ENCODE measurements around the gene ITGAE.

ITGAE gene

DNA sequence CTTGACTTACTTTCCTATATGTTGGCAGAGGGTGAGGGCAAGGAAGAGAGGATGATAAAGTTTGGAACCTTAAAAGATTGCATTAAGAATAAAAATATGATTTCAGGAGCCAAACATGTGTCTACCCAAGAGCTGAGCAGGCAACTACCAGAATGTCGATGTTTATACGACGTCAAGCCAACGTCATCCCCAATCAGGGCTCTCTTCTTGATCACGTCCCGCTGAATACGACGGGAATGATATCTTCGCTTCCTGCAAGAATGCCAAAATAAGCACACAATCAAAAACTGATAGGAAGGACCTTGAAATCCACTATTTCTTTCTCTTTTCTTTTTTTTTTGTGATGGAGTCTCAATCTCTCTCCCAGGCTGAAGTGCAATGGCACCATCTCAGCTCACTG lies 20.1 kb upstream of the ITGAE start:
- no peak for DNase-seq (ENCODE audit: extremely low read depth in 1 of 2, low read depth in 1 of 2)

DNA sequence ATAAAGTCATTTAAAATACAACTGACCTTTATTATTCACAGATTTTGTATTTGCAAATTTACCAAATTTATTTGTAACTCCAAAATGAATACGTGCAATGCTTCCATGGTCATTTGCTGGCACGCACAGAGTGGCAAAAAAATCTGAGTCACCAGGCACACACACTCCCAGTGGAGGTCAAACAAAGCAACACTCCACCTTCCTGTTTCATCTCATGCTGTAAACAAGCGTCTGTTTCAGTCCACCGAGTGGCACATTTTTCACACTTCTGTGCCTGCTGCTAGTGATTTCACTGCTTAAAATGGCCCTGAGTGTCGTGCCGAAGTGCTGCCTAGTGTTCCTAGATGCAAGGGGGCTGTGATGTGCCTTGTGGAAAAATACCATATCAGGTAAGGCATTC lies 17.8 kb upstream of the ITGAE start:
- no peak for DNase-seq (ENCODE audit: extremely low read depth in 1 of 2, low read depth in 1 of 2)

DNA sequence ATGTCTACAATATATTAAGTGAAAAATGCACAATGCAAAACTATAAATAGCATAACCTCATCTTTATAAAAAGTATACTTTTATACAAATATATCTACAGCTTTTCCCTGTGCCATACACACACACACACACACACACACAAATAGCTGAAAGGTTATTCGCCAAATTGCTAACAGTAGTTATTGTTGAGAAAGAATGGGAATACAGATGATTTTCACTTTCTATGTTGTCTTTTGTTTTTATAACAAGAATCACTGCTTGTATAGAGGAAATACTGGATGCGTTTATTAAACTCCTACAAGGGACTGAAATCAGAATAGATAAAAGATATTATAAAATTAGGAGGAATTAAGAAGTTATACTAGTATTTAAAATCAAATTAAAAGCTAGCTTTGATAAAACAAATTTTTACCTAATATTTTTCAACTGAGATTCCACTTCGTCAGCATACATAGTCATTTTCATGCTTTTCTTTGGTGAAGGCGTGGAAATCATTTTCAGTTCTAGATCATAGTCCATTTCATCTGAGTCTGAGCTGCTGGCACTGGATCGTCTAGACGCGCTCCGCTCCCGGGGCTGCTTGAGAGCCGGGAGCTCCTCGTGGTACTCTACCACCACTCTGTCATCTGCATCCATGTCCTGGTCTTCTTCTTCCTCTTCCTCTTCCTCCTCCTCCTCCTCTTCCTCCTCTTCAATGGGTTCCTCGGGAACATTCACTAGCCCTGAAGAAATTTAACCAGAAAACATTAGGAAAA lies 17.0 kb upstream of the ITGAE start:
- no peak for DNase-seq (ENCODE audit: extremely low read depth in 1 of 2, low read depth in 1 of 2)

DNA sequence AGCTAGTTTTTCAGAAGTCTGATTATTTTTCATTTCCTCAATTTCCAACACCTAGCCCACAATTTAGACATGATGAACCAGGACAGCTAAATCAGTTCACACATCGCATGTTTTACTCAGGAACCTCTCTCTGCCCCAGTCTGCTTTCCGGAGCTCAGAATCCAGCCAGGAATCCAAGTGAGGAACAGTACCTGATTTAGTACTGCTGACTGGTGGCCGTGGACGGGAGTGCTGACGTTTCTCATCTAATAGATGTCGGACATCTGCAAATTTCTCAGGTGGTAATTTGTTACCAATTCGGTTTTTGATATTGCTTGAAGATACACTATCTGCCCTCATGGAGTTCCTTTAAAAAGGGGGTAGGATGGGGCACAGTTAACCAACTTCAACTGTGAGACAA lies 14.9 kb upstream of the ITGAE start:
- no peak for DNase-seq (ENCODE audit: extremely low read depth in 1 of 2, low read depth in 1 of 2)

DNA sequence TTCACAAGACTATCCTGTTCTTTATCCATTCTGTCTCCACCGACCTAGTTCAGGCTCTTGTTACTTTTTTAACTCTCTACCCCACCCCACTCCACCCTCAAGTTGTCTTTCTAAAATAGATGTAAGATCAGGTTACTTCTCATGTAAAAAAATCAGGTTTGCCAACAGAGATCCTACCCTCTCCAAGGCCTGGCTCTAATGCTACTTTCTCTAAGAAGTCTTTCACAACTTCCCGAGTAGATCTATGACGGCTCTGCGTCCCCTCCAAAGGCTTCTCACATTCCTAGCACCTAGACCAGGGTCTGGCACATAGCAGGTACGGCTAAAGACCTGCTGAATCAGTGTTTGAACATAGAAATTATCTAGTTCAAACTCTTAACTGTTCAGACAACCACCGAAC lies 14.1 kb upstream of the ITGAE start:
- DNase-seq (ENCODE audit: extremely low read depth in 1 of 2, low read depth in 1 of 2), result no peak

DNA sequence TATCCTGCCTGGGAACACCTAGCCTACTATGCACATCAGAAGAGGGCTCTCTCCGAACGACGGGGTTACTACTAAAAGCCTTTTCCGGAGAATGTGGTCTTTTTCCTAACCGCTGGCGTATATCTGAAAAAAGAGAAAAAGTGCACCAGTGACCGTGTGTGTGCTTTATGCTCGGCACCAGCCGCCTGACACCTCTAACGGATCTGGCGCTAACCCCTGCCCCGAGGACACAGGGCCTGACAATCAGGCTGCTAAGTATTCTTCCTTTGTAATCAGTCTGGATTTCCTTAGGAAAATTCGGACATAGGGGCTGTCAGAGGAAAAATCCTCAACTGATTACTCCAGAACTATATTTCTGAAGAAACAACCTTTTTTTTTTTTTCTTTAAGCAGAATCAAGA lies 13.4 kb upstream of the ITGAE start:
- no peak for DNase-seq (ENCODE audit: extremely low read depth in 1 of 2, low read depth in 1 of 2)

DNA sequence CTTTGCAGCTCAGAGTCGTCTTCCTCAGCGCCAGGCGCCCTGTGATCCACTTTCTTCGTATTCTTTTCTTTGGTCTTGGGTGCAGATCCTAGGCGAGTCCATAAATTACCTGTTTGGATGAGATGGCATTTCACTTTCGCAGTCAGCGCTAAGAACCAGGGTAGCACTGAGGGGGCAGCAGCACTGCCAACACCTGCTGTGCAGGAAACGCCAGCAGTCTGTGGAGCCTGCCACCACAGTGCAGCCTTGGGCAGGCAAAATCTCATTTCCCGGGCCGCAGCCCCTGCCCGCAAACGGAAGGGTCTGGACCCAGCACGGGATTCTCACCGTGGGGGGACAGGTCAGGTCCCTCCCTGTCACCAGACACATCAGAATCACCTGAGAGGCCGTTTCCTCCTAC lies 12.2 kb upstream of the ITGAE start:
- no peak for DNase-seq (ENCODE audit: extremely low read depth in 1 of 2, low read depth in 1 of 2)

DNA sequence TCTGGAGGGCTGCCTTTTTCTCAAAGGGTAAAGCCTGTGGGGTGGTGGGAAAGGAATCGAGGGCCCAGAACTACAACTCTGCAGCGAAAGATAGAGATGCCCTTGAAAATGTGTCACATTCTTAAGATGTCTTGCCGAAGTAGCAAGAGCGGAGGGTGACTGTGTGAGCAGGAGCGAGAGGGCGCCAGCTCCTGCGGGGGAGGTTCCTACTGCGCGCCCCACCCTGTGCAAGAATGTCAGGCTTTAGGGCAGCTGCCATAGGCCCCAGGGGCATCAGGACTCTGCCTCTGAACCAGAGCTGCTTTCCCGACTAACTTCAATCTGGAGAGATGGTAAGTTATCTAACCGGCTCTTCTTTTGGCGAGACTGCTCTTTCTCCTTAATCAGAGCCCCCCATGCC lies 11.8 kb upstream of the ITGAE start:
- DNase-seq (ENCODE audit: extremely low read depth in 1 of 2, low read depth in 1 of 2), result no peak

DNA sequence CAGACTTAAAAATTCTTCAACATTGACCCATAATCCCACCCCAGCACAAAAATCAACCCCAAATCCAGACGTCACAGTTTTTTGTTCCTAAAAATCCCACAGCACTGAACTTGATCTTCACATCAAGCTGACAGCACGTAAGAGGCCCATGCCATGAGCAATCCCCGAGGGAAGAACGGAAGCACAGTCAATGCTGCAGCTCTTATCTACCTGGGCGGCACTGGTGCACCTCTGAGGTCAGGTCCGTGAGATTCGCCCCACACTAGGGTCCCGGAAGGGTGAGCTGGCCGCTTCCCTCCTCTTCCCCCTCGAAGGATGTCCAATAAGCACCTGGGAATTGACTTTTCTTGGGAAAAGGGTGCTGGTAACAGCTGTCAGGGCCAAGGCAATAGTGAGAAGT lies 11.3 kb upstream of the ITGAE start:
- DNase-seq (ENCODE audit: extremely low read depth in 1 of 2, low read depth in 1 of 2), result no peak

DNA sequence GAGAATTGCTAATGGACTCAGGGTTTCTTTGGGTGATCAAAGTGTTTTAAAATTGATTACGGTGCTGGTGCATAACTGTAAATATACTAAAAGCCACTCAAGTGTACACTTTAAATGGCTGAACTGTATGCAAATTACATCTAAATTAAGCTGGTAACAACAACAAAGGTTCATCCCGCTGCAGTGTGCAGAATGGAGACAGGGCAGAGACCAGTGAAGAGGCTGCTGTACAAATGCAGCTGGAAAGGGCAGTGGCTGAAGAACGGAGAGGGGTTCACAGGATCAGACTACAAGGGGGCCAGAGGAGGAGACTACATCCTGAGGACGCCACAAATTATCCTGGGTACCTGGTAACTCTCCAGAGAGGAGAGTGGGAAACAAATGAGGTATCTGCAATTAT lies 9.0 kb upstream of the ITGAE start:
- DNase-seq (ENCODE audit: extremely low read depth in 1 of 2, low read depth in 1 of 2), result no peak

DNA sequence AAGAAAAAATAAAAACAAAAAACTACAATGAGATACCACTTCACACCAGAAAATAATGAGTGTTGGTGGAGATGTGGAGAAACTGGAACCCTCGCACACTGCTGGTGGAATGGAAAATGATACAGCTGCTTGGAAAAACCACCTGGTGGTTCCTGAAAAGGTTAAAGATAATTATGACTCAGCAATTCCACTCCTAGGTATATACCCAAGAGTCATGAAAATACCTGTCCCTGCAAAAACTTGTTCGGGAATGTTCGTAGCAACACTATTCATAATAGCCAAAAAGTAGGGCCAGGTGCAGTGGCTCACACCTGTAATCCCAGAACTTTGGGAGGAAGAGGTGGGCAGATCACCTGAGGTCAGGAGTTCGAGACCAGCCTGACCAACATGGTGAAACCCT lies 8.1 kb upstream of the ITGAE start:
- no peak for DNase-seq (ENCODE audit: extremely low read depth in 1 of 2, low read depth in 1 of 2)

DNA sequence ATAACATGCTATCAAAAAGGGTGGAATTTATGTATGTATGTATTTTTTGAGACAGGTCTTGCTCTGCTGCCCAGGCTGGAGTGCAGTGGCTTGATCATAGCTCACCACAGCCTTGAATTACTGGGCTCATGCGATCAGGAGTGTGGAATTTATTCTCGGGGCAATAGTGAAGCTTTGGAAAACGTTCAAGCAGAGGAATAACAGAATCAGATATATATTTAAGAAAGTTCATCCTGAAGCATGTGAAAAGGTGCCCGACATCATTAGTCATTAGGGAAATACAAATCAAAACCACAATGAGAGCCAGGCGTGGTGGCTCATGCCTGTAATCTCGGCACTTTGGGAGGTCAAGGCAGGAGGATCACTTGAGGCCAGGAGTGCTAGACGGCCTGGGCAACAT lies 7.7 kb upstream of the ITGAE start:
- no peak for DNase-seq (ENCODE audit: extremely low read depth in 1 of 2, low read depth in 1 of 2)

DNA sequence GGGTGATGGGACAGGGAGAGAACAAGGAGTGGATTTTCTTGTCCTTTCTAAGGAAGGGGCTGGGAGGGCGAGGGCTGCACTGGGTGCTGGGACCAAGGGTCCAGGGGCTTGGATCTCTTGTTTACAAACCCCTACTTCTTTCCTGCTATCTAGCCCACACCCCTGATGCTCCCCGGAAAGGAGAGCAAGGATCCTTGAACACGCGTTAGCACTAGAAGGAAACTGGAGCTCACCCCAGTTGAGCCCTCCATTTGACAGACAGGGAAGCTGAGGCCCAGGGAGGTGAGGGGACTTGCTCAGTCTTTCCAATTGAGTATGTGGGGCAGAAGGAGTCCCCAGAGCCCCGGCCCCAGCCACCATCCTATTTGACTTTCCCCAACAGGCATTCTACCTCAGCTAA lies 4.6 kb upstream of the ITGAE start:
- no peak for DNase-seq (ENCODE audit: extremely low read depth in 1 of 2, low read depth in 1 of 2)

DNA sequence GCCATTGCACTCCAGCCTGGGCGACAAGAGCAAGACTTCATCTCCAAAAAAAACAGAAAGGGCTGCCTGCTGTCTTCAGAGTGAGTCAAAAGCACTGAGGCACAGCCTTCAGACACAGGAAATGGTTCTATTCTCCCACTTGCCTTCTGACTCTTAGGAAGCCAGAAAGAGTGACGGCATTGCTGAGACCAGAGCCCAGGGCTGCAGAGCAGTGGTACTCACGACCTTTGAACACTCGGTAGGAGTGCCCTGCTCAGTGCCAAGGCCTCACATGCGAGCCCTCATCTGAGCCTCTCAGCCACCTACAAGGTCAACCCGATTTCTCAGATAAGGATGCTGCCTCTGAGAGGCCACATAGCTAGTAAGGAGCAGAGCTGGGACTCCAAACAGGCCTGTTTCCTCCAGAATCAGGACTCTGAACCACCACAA lies 3.5 kb upstream of the ITGAE start:
- DNase-seq (ENCODE audit: extremely low read depth in 1 of 2, low read depth in 1 of 2), result no peak

DNA sequence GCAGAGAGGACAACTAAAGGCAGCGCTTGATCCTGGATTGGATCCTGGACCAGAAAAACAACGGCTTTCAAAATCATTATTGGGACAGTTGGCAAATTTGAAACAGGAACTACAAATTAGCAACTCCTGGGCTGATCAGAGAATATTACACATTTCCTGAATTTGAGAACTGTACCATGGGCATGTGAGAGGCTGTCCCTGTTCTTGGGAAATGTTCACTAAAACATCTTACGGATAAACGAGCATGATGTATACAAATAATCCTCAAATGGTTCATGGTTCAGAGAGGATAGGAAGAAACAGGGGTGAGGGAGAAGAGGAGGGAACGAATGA lies 2.3 kb upstream of the ITGAE start:
- no peak for DNase-seq (ENCODE audit: extremely low read depth in 1 of 2, low read depth in 1 of 2)

DNA sequence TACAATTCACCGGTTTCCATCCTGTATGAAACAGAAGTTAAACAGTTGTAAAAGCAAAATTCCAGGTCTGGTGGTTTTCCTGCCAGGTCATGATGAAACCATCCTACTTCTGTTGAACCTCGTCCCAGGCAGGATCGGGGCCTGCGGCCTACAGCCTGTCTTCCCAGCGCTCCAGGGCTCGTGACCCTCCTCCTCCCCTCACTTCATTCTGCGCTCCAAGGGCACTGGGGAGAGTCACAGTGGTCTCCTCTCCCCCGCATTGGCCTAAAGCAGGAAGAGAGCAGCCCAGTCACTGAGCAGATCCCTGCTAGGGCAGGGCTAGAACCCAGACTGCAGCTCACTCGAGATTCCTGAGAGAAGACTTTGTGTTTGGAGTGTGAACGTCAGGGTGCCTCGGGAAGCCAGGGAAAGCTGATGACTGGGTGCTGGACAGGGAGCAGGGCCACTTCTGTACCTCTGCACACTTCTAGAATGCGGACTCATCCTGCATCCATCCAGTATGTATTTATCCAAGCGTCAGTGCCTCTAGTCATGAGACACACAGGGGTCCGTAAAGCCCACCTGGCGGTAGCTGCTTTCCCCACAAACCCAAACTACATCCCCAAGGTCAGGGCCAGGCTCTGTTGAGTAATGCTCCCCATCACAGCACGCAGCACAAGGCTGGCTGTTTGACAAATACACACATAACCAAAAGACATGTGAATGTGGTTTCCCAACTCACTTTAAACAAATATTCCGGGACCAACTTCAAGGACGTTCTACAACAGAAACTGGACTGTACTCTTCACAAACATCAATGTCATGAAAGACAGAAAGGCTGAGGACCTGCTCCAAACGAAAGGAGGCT lies 1.7 kb upstream of the ITGAE start:
- no peak for DNase-seq (ENCODE audit: extremely low read depth in 1 of 2, low read depth in 1 of 2)

DNA sequence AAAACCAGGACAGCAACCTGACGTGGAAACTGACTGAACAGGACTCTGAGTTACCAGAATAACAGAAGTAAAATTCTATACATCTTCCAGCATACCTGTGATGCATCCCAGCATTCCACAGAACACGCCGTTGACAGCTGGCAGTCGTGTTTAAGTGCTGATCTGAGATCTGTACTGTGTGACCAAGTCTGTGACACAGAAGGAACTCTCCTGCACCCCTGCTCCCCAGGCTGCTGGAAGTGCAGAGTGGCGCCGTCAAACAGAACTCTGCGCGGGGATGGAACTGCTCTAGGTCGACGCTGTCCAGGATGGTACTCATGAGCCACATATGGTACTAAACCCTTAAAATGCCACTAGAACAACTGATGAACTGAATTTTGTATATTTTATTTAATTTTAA lies 804 bp upstream of the ITGAE start:
- DNase-seq (ENCODE audit: extremely low read depth in 1 of 2, low read depth in 1 of 2), result no peak

DNA sequence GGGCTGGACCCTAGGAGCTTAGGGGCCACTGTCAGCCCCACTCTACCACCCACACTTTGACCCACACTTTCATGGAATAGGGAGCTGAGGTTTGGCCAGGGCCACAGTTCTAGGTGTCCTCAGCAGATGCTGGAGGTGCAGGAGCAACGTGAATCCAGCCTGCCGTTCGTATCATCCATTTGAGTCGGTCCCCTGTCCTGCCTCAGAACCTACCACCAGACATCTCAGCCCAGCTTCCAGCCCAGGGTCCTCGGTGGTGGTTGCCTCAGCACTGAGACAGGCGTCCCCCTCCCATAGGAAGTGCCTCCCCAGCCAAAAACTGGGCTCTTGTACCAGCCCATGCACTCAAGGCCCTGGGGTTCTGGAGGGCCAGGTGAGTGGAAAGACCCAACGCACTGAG lies 359 bp upstream of the ITGAE start:
- no peak for DNase-seq (ENCODE audit: extremely low read depth in 1 of 2, low read depth in 1 of 2)

DNA sequence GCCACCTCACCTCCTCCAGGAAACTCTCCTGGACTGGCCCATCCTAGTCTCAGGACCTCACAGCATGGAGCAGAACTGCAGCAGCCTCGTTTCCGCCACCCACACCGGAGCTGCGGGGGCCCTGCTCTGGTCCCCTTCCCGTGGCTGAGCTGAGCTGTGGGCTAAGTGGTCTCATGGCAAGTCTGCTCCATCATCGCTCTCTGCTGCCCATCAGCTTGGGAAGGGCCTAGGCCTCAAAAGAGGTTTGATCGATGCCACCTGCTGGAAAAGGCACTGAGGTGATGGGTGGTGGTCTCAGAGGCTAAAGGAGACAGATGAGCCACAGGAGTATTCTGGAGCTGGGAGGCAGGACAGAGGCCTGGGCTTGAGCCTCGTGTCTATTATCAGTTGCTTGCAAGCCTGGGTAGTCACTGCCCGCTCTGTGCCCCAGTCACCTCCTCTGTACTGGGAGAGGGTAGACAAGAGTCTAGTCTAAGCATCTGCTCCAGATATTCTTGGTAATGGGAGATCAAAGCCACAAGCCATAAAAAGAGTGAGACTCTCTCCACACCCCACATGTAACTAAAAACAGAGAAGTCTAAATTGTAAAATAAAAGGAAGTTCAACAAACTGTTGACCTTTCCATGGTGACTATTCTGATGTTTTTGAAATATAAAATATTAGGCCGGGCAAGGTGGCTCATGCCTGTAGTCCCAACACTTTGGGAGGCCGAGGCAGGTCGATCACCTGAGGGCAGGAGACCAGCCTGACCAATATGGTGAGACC lies 1.6 kb downstream of the ITGAE start:
- no peak for DNase-seq (ENCODE audit: extremely low read depth in 1 of 2, low read depth in 1 of 2)

DNA sequence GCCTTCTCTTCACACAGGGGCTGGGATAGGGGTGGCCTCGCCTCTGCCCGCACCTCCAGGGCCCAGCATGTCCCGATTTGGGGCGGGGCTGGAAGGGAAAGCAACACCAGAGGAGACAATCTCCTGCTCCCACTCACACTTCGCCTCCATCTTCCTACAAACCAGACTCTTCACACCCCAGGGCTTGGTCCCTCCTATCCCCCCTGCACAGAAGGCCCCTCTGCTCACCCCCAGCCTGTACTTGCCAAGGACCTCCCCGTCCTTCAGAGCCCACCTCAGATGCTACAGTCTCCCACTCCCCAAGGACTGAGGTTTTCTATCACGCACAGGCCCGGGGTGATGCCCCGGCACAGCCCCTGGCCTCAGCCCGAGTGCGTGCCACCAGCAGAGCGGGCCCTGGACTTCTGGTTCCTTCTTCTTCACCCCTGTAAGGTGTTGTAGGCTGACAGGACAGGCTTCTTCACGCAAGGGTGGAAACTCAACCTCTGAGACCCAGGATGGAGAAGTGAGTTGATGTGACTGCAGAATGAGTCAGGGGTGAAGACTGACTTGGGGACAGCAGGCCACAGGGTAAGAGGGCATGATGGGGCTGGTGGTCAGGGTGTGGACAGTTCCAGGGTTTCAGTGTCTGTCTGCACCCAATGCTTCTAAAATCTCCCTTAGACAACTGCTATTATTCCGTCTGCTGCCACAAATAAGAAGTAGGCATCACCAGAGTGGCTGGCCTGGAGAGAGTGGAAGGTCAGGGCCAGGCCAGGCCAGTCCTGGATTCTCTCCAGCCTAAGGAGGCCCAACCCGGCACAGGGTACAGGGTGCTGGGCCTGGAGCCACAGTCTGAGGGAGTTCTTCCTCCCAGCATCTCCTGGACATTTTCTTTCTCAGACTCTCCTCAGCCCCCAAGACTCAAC lies 2.5 kb downstream of the ITGAE start:
- DNase-seq (ENCODE audit: extremely low read depth in 1 of 2, low read depth in 1 of 2), result no peak

DNA sequence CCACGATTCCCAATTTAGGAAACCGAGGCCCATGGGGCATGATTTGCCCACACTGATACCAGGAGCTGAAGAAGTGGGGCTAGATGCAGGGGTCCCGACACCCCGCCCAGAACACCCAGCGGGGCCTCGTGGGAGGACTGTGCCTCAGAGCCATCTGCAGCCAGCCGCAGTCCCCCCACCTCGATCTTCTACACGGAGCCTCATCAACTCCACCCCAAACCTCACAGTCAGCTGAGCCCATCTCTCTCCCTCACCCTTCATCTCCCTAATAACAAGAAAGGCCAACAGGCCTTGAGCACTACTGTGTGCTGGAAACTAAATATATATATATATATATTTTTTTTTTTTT lies 4.2 kb downstream of the ITGAE start:
- no peak for DNase-seq (ENCODE audit: extremely low read depth in 1 of 2, low read depth in 1 of 2)

Measured in activated CD8-positive, alpha-beta memory T cell treated with anti-CD3 and anti-CD28 coated beads for 1 hour (primary cell).